Neural cell (in vitro differentiated cells): ENCODE data around the gene STK38. TPM values are rescaled to one million over a fixed set of nuclear protein-coding genes. Genes with fewer than 3 reads are reported as not detected.

ENCODE experiments used
- H2AFZ ChIP-seq: fragments of 200-600, 300-800 bp; sonication (generic), shearing (Covaris generic); 2 replicates; pipeline ENCODE4 v1.6.0; 2014; ENCODE audit warnings: low read depth, mild to moderate bottlenecking, antibody characterized with exemption, low read length, moderate library complexity
- H3F3A ChIP-seq: fragments of 200-600 bp; shearing (Covaris generic); 2 replicates; pipeline ENCODE4 v1.6.1; 2016; ENCODE audit warnings: mild to moderate bottlenecking, moderate library complexity, mixed read lengths, antibody characterized with exemption, low read length; ENCODE audit not compliant: insufficient read depth, poor library complexity, severe bottlenecking
- H3K27ac ChIP-seq: fragments of 200-600, 300-800 bp; sonication (generic), shearing (Covaris generic); 2 replicates; pipeline ENCODE4 v1.5.1; 2014; ENCODE audit warnings: mild to moderate bottlenecking, low read length, moderate library complexity
- H3K27me3 ChIP-seq: fragments of 300-800, 200-600 bp; sonication (generic), shearing (Covaris generic); 2 replicates; pipeline ENCODE4 v1.6.0; 2014; ENCODE audit warnings: mild to moderate bottlenecking, low read depth, low read length, moderate library complexity; ENCODE audit not compliant: insufficient read depth
- H3K36me3 ChIP-seq: fragments of 300-800, 200-600 bp; sonication (generic), shearing (Covaris generic); 2 replicates; pipeline ENCODE4 v1.5.1; 2014; ENCODE audit warnings: mild to moderate bottlenecking, antibody characterized with exemption, low read length, moderate library complexity; ENCODE audit not compliant: insufficient read depth
- H3K4me2 ChIP-seq: fragments of 300-800, 200-600 bp; sonication (generic), shearing (Covaris generic); 2 replicates; pipeline ENCODE4 v1.6.0; 2014; ENCODE audit warnings: mild to moderate bottlenecking, low read length
- H3K4me3 ChIP-seq: fragments of 300-800, 200-600 bp; sonication (generic), shearing (Covaris generic); 2 replicates; pipeline ENCODE4 v1.5.1; 2014; ENCODE audit warnings: mild to moderate bottlenecking, low read length, moderate library complexity
- H3K79me2 ChIP-seq: fragments of 200-600 bp; shearing (Covaris generic); replicated peaks from 2 replicates; pipeline ENCODE4 v1.6.0; 2014; ENCODE audit warnings: mild to moderate bottlenecking, low read length, moderate library complexity; ENCODE audit not compliant: insufficient read depth
- H3K9ac ChIP-seq: fragments of 300-800, 200-600 bp; sonication (generic), shearing (Covaris generic); 2 replicates; pipeline ENCODE4 v1.6.1; 2016; ENCODE audit warnings: mild to moderate bottlenecking, low read length, mixed read lengths
- H3K9me2 ChIP-seq: fragments of 200-600 bp; shearing (Covaris generic); 2 replicates; pipeline ENCODE4 v1.6.1; 2016; ENCODE audit warnings: mild to moderate bottlenecking, low read length, mixed read lengths; ENCODE audit not compliant: insufficient read depth
- H3K9me3 ChIP-seq: fragments of 200-600, 300-800 bp; sonication (generic), shearing (Covaris generic); 2 replicates; pipeline ENCODE4 v1.6.1; 2016; ENCODE audit warnings: mild to moderate bottlenecking, mixed run types, low read length, moderate library complexity, mixed read lengths
- H4K20me1 ChIP-seq: fragments of 200-600 bp; shearing (Covaris generic); 2 replicates; pipeline ENCODE4 v1.6.1; 2016; ENCODE audit warnings: mild to moderate bottlenecking, mixed run types; ENCODE audit not compliant: insufficient read depth
- CTCF ChIP-seq: fragments of 450-650 bp; IDR thresholded peaks from 2 replicates; pipeline ENCODE4 v1.5.1; 2014; ENCODE audit warnings: antibody characterized with exemption, mild to moderate bottlenecking, moderate library complexity; ENCODE audit not compliant: poor library complexity, severe bottlenecking
- EP300 ChIP-seq: fragments of 450-650 bp; conservative IDR thresholded peaks from 2 replicates; pipeline ENCODE4 v1.6.1; 2014; ENCODE audit warnings: antibody characterized with exemption, mild to moderate bottlenecking, moderate library complexity; ENCODE audit not compliant: poor library complexity, severe bottlenecking
- EZH2 ChIP-seq: fragments of 200-600, 300-800 bp; shearing (Covaris generic), sonication (generic); IDR thresholded peaks from 2 replicates; pipeline ENCODE4 v1.6.1; 2014; ENCODE audit warnings: antibody characterized with exemption, low read length, borderline replicate concordance, mild to moderate bottlenecking; ENCODE audit not compliant: insufficient read depth, poor library complexity, severe bottlenecking
- MXI1 ChIP-seq: fragments of 450-650 bp; conservative IDR thresholded peaks from 2 replicates; pipeline ENCODE4 v1.6.1; 2014; ENCODE audit warnings: antibody characterized with exemption, mild to moderate bottlenecking; ENCODE audit not compliant: poor library complexity, severe bottlenecking
- POLR2AphosphoS5 ChIP-seq: IDR thresholded peaks from 2 replicates; pipeline ENCODE4 v1.6.1; 2012
- RAD21 ChIP-seq: fragments of 450-650 bp; conservative IDR thresholded peaks from 2 replicates; pipeline ENCODE4 v1.6.1; 2014; ENCODE audit warnings: antibody characterized with exemption, mild to moderate bottlenecking, moderate library complexity
- SMC3 ChIP-seq: fragments of 450-650 bp; conservative IDR thresholded peaks from 2 replicates; pipeline ENCODE4 v1.6.1; 2014; ENCODE audit warnings: antibody characterized with exemption, mild to moderate bottlenecking, moderate library complexity; ENCODE audit not compliant: poor library complexity
- TAF1 ChIP-seq: IDR thresholded peaks from 2 replicates; pipeline ENCODE4 v1.6.1; 2012; ENCODE audit warnings: low read depth
- polyA plus RNA-seq: library from polyadenylated mRNA; depleted of rRNA; stranded (reverse); fragments of >200 nt; gene quantifications from 2 replicates; pipeline ENCODE4 v1.2.3, GENCODE V29; 2014
- TF ChIP-seq, protein P1 (sequence below): IDR thresholded peaks from 2 replicates; pipeline ENCODE4 v1.6.1; 2012; ENCODE audit warnings: borderline replicate concordance

The STK38 gene
- polyA plus RNA-seq, 1 donor from 2014 or later = 58.7 TPM

DNA sequence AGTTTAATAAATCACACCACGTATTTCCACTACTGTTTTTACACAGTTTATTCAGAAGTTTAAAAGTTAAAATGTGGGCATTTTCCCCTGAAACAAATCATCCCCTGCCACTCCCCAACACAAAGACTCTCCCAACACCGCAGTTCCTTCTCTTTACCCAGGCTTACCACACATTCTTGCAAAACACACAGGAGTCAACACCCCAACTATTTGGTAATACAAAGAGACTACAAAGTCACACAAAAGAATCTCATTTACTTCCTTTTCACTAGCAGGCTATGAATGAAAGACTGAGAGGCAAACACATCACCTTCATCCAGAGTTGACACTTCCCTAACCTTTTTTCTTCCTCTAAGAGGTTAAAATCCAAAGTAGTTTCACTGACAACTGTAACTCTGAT, 53.4 kb downstream of the STK38 start:
- H3K9ac ChIP-seq = no peak overlapping the region
- H3K4me3 ChIP-seq = no peak overlapping the region
- no peaks in the 10 kb centered on the region for H3K9me3 ChIP-seq
- no peaks in the 10 kb centered on the region for H3K79me2 ChIP-seq
- no peak overlapping the region for H3K4me2 ChIP-seq
- no peaks in the 10 kb centered on the region for H4K20me1 ChIP-seq
- no peaks in the 10 kb centered on the region for H3K9me2 ChIP-seq
- H3K36me3 ChIP-seq = peaks cover 3% of the 10 kb centered on the region
- no peak for TF ChIP-seq POLR2AphosphoS5
- TF ChIP-seq RAD21 = no peak
- no peak for TF ChIP-seq MXI1
- no peak for TF ChIP-seq EZH2
- H3K27ac ChIP-seq = no peak overlapping the region
- H3K27me3 ChIP-seq = no peaks in the 10 kb centered on the region
- no peaks in the 10 kb centered on the region for H3F3A ChIP-seq
- H2AFZ ChIP-seq = no peak overlapping the region

- Histone ChIP-seq H3K27ac (no peak overlapping the region), H3K9me2 (no peaks in the 10 kb centered on the region)
Observed at GRCh38 chr6:36493319-36493718, 54.0 kb downstream of the STK38 start.

More at GRCh38 chr6:36493319-36493718, 54.0 kb downstream of the STK38 start:
- H4K20me1 ChIP-seq = no peaks in the 10 kb centered on the region
- H3K27me3 ChIP-seq = no peaks in the 10 kb centered on the region
- no peak overlapping the region for H3K9ac ChIP-seq
- peaks cover 3% of the 10 kb centered on the region for H3K36me3 ChIP-seq
- no peak overlapping the region for H2AFZ ChIP-seq
- TF ChIP-seq, protein P1, sequence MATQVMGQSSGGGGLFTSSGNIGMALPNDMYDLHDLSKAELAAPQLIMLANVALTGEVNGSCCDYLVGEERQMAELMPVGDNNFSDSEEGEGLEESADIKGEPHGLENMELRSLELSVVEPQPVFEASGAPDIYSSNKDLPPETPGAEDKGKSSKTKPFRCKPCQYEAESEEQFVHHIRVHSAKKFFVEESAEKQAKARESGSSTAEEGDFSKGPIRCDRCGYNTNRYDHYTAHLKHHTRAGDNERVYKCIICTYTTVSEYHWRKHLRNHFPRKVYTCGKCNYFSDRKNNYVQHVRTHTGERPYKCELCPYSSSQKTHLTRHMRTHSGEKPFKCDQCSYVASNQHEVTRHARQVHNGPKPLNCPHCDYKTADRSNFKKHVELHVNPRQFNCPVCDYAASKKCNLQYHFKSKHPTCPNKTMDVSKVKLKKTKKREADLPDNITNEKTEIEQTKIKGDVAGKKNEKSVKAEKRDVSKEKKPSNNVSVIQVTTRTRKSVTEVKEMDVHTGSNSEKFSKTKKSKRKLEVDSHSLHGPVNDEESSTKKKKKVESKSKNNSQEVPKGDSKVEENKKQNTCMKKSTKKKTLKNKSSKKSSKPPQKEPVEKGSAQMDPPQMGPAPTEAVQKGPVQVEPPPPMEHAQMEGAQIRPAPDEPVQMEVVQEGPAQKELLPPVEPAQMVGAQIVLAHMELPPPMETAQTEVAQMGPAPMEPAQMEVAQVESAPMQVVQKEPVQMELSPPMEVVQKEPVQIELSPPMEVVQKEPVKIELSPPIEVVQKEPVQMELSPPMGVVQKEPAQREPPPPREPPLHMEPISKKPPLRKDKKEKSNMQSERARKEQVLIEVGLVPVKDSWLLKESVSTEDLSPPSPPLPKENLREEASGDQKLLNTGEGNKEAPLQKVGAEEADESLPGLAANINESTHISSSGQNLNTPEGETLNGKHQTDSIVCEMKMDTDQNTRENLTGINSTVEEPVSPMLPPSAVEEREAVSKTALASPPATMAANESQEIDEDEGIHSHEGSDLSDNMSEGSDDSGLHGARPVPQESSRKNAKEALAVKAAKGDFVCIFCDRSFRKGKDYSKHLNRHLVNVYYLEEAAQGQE = no peak
- TF ChIP-seq TAF1 (no peak), POLR2AphosphoS5 (no peak), MXI1 (no peak), CTCF (no peak), EP300 (no peak), RAD21 (no peak), SMC3 (no peak), EZH2 (no peak)
- no peaks in the 10 kb centered on the region for H3K79me2 ChIP-seq
- H3K9me3 ChIP-seq = no peaks in the 10 kb centered on the region
- H3K4me3 ChIP-seq = no peak overlapping the region
- no peaks in the 10 kb centered on the region for H3F3A ChIP-seq
- H3K4me2 ChIP-seq = no peak overlapping the region
